CD4-positive, alpha-beta T cell (primary cell): Measurements from ENCODE around the gene NRDC. TPM values are rescaled to one million over a fixed set of nuclear protein-coding genes. Genes with fewer than 3 reads are reported as not detected.
A peak's percentile ranks its signal among the peaks of the same experiment; 100 is the strongest.

Experiments used
- ATAC-seq: fragments of 200-7000 bp; cut with Tn5 transposase; one replicate; pipeline ENCODE4 v1.10.0; 2022; ENCODE audit warnings: mild to moderate bottlenecking; ENCODE audit not compliant: poor library complexity
- CTCF ChIA-PET: fragments of 350-600 bp; sonication (Branson Sonifier 250); formaldehyde crosslinking; loops from one replicate; lab custom pipeline; 2021; ENCODE audit warnings: antibody characterized with exemption, inconsistent platforms; lab: Charles Lee
- POLR2A ChIA-PET: fragments of 350-600 bp; sonication (Branson Sonifier 250); formaldehyde crosslinking; loops from one replicate; lab custom pipeline; 2021; ENCODE audit warnings: antibody characterized with exemption, inconsistent platforms; lab: Charles Lee
- DNase-seq, 14 experiments: peaks; one replicate each; pipeline ENCODE4 v3.0.0-alpha.2; 2013 to 2020; ENCODE audit warnings: mixed read lengths in 2 of 14
- H3K27ac ChIP-seq, 2 donors: one replicate each; pipeline versions ENCODE4 v1.5.1 to v1.7.0; 2013; ENCODE audit warnings: low read length in 2 of 2, low read depth in 1 of 2, mild to moderate bottlenecking in 1 of 2
- H3K27me3 ChIP-seq, 2 experiments: 1 replicate in 1 of 2; 2 replicates in 1 of 2; pipeline versions ENCODE4 v1.6.1 to v1.7.0; 2013; ENCODE audit warnings: low read length in 2 of 2, control low read depth in 1 of 2, mild to moderate bottlenecking in 1 of 2, moderate library complexity in 1 of 2; ENCODE audit not compliant: insufficient read depth in 2 of 2, control insufficient read depth in 1 of 2
- H3K36me3 ChIP-seq: one replicate; pipeline ENCODE4 v1.6.1; 2013; ENCODE audit warnings: low read length, control low read depth; ENCODE audit not compliant: insufficient read depth
- H3K4me1 ChIP-seq: one replicate; pipeline ENCODE4 v1.6.1; 2013; ENCODE audit warnings: low read length, control low read depth; ENCODE audit not compliant: insufficient read depth
- H3K4me3 ChIP-seq: one replicate; pipeline ENCODE4 v1.5.1; 2013; ENCODE audit warnings: mild to moderate bottlenecking, low read length, moderate library complexity
- H3K9me3 ChIP-seq, 2 experiments: 1 replicate in 1 of 2; 2 replicates in 1 of 2; pipeline versions ENCODE4 v1.6.1 to v1.7.0; 2013; ENCODE audit warnings: low read length in 2 of 2, mild to moderate bottlenecking in 2 of 2, control low read depth in 1 of 2, moderate library complexity in 1 of 2; ENCODE audit not compliant: control insufficient read depth in 1 of 2, insufficient read depth in 1 of 2
- H3K27ac Mint-ChIP-seq: one replicate; pipeline ENCODE4 v1.8.0; 2020; ENCODE audit warnings: mixed read lengths
- H3K27me3 Mint-ChIP-seq: one replicate; pipeline ENCODE4 v1.8.0; 2021; ENCODE audit warnings: mixed read lengths
- H3K36me3 Mint-ChIP-seq: one replicate; pipeline ENCODE4 v1.8.0; 2021; ENCODE audit warnings: low read depth, mixed read lengths
- H3K4me1 Mint-ChIP-seq: one replicate; pipeline ENCODE4 v1.8.0; 2021; ENCODE audit warnings: low read depth, mixed read lengths
- H3K4me3 Mint-ChIP-seq: one replicate; pipeline ENCODE4 v1.8.0; 2020; ENCODE audit warnings: mild to moderate bottlenecking, mixed read lengths
- H3K9me3 Mint-ChIP-seq: one replicate; pipeline ENCODE4 v1.8.0; 2020; ENCODE audit warnings: mixed read lengths
- CTCF ChIP-seq: fragments of 200-600 bp; IDR thresholded peaks from one replicate; pipeline ENCODE4 v1.8.0; 2022; ENCODE audit warnings: antibody characterized with exemption, mild to moderate bottlenecking
- intact Hi-C, 2 experiments: fragments of 100-400 bp; cut with DNase I in 1 of 2; cut with micrococcal nuclease in 1 of 2; formaldehyde crosslinking; loops; one replicate each; pipeline versions ENCODE4 v1.15.1 to v1.9.0; 2023 to 2025; cut with DNase I, micrococcal nuclease
- total RNA-seq, 174 experiments: library from RNA in 2 of 174; stranded (reverse) in 2 of 174; gene quantifications; one replicate each; pipeline ENCODE4 v1.2.3 and lab custom pipeline; 2021 to 2026

Gene NRDC
- total RNA-seq, 2 experiments from 2014 or later: 59.0 to 62.4 TPM

- no peaks in the 10 kb centered on the region for H3K27me3 ChIP-seq
- Mint-ChIP-seq H3K9me3 (no peaks in the 10 kb centered on the region), H3K27me3 (no peaks in the 10 kb centered on the region), H3K4me3 (no peak overlapping the region), H3K36me3 (peaks cover 92% of the 10 kb centered on the region), H3K27ac (peak overlapping the region; percentile 28), H3K4me1 (no peaks in the 10 kb centered on the region)
- H3K27ac ChIP-seq: no peak overlapping the region
- intact Hi-C loops: no loop called here
- no peak for ATAC-seq
- CTCF ChIA-PET: no interaction called here
- H3K36me3 ChIP-seq: peaks cover 94% of the 10 kb centered on the region
- H3K4me3 ChIP-seq: no peak overlapping the region
- no peaks in the 10 kb centered on the region for H3K9me3 ChIP-seq
- DNase-seq: no peak
- POLR2A ChIA-PET: no interaction called here
- no peaks in the 10 kb centered on the region for H3K4me1 ChIP-seq
- TF ChIP-seq CTCF: no peak
These were observed 93.5 kb downstream of the NRDC start for GRCh38 chr1:51784997-51785421.

- no peak for TF ChIP-seq CTCF
- Histone ChIP-seq H3K4me1 (no peaks in the 10 kb centered on the region), H3K4me3 (no peak overlapping the region), H3K36me3 (peaks cover 78% of the 10 kb centered on the region), H3K27me3 (no peaks in the 10 kb centered on the region), H3K27ac (no peak overlapping the region), H3K9me3 (no peaks in the 10 kb centered on the region)
- H3K9me3 Mint-ChIP-seq: no peaks in the 10 kb centered on the region
- H3K4me1 Mint-ChIP-seq: no peaks in the 10 kb centered on the region
- ChIA-PET CTCF (no interaction called here), POLR2A (interaction anchor here (0.6 kb wide), 1 partner anchor 52 kb away, joined by 3 read pairs; no protein-coding TSS in a partner anchor)
- H3K27me3 Mint-ChIP-seq: no peaks in the 10 kb centered on the region
- H3K27ac Mint-ChIP-seq: no peak overlapping the region
- intact Hi-C loops: no loop called here
- no peak overlapping the region for H3K4me3 Mint-ChIP-seq
- H3K36me3 Mint-ChIP-seq: peaks cover 88% of the 10 kb centered on the region
- ATAC-seq (no peak), DNase-seq (no peak)
These were observed 97.6 kb downstream of the NRDC start for GRCh38 chr1:51780927-51781326.

DNA sequence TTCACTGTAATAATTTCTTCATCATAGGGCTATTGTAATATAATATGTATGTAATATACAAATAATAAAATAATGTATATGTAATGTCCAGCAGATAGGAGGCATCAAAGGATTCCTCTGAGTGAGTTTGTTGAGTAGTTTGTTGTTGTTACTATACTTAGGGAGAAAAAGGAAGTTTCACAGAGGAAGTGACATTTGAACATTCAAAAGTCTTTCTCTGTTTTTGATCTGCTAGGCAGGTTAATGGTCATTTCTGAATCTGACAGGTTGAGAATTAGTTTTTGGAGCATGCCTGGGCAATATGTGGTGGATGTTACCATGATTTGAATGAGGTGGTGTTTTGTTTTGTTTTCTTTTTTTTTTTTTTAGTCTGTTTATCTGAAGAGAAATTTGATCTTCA lies 102.1 kb downstream of the NRDC start:
- Histone ChIP-seq H3K4me1 (no peaks in the 10 kb centered on the region), H3K27ac (no peak overlapping the region), H3K9me3 (no peaks in the 10 kb centered on the region), H3K36me3 (peaks cover 74% of the 10 kb centered on the region), H3K4me3 (no peak overlapping the region), H3K27me3 (no peaks in the 10 kb centered on the region)
- no peak overlapping the region for H3K27ac Mint-ChIP-seq
- no peaks in the 10 kb centered on the region for H3K4me1 Mint-ChIP-seq
- POLR2A ChIA-PET: interaction anchor here (1.2 to 1.4 kb wide), 2 partner anchors 47 to 83 kb away, joined by 3 to 5 read pairs; no protein-coding TSS in a partner anchor
- no peak for DNase-seq
- ATAC-seq: no peak
- no peaks in the 10 kb centered on the region for H3K9me3 Mint-ChIP-seq
- no peak for TF ChIP-seq CTCF
- intact Hi-C loops: no loop called here
- H3K4me3 Mint-ChIP-seq: no peak overlapping the region
- H3K36me3 Mint-ChIP-seq: peaks cover 89% of the 10 kb centered on the region
- no peaks in the 10 kb centered on the region for H3K27me3 Mint-ChIP-seq
- CTCF ChIA-PET: no interaction called here
